Measurements from ENCODE around the gene ASAP3.

GRCh38 chr1:23471473-23472075, 12.4 kb downstream of the ASAP3 start:
- no peak for TF ChIP-seq MAZ (IDR thresholded peaks at IDR 0.05; ENCODE audit: borderline replicate concordance, low read depth, low read length)
- no peak for TF ChIP-seq MAZ (CRISPR knock-in tag; IDR thresholded peaks at IDR 0.05; ENCODE audit: low read depth)
- no peak for TF ChIP-seq PAWR (CRISPR knock-in tag; IDR thresholded peaks at IDR 0.05; ENCODE audit: borderline replicate concordance)
- TF ChIP-seq ZNF780A (CRISPR knock-in tag; IDR thresholded peaks at IDR 0.05), result no peak
- TF ChIP-seq CTCF (CRISPR knock-in tag; IDR thresholded peaks at IDR 0.05), result no peak
- no peak for TF ChIP-seq RNF219 (CRISPR knock-in tag; IDR thresholded peaks at IDR 0.05)
- TF ChIP-seq ZNF773 (CRISPR knock-in tag; IDR thresholded peaks at IDR 0.05; ENCODE audit: borderline replicate concordance), result no peak
- no peak for TF ChIP-seq HOXA5 (CRISPR knock-in tag; IDR thresholded peaks at IDR 0.05)
- TF ChIP-seq NFYB (CRISPR knock-in tag; IDR thresholded peaks at IDR 0.05), result no peak
- no peak for TF ChIP-seq ZBTB38 (CRISPR knock-in tag; IDR thresholded peaks at IDR 0.05)
- no peak for TF ChIP-seq ZBTB44 (CRISPR knock-in tag; IDR thresholded peaks at IDR 0.05)

All from HepG2 (cell line).